ENCODE measurements around the gene FGF11. TPM values are rescaled to one million over a fixed set of nuclear protein-coding genes. Genes with fewer than 3 reads are reported as not detected.

Gene FGF11
- polyA plus RNA-seq, 3 donors, result 2.2 TPM; not detected in 2

- TF ChIP-seq, protein P1, sequence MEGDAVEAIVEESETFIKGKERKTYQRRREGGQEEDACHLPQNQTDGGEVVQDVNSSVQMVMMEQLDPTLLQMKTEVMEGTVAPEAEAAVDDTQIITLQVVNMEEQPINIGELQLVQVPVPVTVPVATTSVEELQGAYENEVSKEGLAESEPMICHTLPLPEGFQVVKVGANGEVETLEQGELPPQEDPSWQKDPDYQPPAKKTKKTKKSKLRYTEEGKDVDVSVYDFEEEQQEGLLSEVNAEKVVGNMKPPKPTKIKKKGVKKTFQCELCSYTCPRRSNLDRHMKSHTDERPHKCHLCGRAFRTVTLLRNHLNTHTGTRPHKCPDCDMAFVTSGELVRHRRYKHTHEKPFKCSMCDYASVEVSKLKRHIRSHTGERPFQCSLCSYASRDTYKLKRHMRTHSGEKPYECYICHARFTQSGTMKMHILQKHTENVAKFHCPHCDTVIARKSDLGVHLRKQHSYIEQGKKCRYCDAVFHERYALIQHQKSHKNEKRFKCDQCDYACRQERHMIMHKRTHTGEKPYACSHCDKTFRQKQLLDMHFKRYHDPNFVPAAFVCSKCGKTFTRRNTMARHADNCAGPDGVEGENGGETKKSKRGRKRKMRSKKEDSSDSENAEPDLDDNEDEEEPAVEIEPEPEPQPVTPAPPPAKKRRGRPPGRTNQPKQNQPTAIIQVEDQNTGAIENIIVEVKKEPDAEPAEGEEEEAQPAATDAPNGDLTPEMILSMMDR (IDR thresholded peaks at IDR 0.05), result no peak
- H4K20me1 ChIP-seq (ENCODE audit: insufficient read depth, low read length), result no peaks in the 10 kb centered on the region
- Mint-ChIP-seq H3K9me3 (no peaks in the 10 kb centered on the region), H3K4me3 (no peak overlapping the region), H3K27me3 (ENCODE audit: low read depth in 3 of 3) (peaks cover 0 to 8% (median 6%) of the 10 kb centered on the region in 3 donors), H3K4me1 (no peaks in the 10 kb centered on the region), H3K36me3 (no peaks in the 10 kb centered on the region), H3K27ac (peak overlapping the region in 2 of 7 donors; percentile 33 to 82)
- H3K9ac ChIP-seq (ENCODE audit: insufficient read depth, low read length, poor library complexity, severe bottlenecking), result no peak overlapping the region
- H3K36me3 ChIP-seq (replicated peaks in 1 of 2; ENCODE audit: control insufficient read depth in 1 of 2, insufficient read depth in 2 of 2, low read length in 2 of 2), result no peaks in the 10 kb centered on the region
- whole genome bisulfite sequencing (ENCODE audit: insufficient coverage), result 92% methylated on average over 8 of the region's 18 CpGs
- no peaks in the 10 kb centered on the region for H3K4me1 ChIP-seq (ENCODE audit: control insufficient read depth in 1 of 2, insufficient read depth in 2 of 2, low read length in 2 of 2)
- H3K27me3 ChIP-seq (ENCODE audit: control insufficient read depth in 2 of 2, insufficient read depth in 2 of 2, low read length in 2 of 2), result no peaks in the 10 kb centered on the region
- intact Hi-C loops (cut with micrococcal nuclease), result no loop called here
- no peaks in the 10 kb centered on the region for H3K79me2 ChIP-seq (ENCODE audit: insufficient read depth, low read length)
- no peak overlapping the region for H3K27ac ChIP-seq (ENCODE audit: low read depth in 1 of 2, low read length in 2 of 2)
- H3K9me3 ChIP-seq (replicated peaks in 1 of 2; ENCODE audit: control insufficient read depth in 1 of 2, insufficient read depth in 1 of 2, low read length in 2 of 2), result no peaks in the 10 kb centered on the region
- H2AFZ ChIP-seq (ENCODE audit: insufficient read depth, low read depth, low read length, poor library complexity, severe bottlenecking), result no peak overlapping the region
- H3K4me2 ChIP-seq (replicated peaks; ENCODE audit: extremely low read depth, low read length, poor library complexity, severe bottlenecking), result no peak overlapping the region
- no peak overlapping the region for H3K4me3 ChIP-seq (replicated peaks in 1 of 3; ENCODE audit: low read depth in 2 of 3, low read length in 3 of 3)
- DNase-seq, result no peak
Observed at GRCh38 chr17:7418472-7419152, 20.7 kb upstream of the FGF11 start.

GRCh38 chr17:7419819-7420610, 19.3 kb upstream of the FGF11 start, which contains the start of gene SPEM1:
Gene SPEM1, plus strand, starts transcription at chr17:7420324. Its CDS starts 61 bp downstream, at chr17:7420385.
- no peaks in the 10 kb centered on the region for H3K4me1 ChIP-seq (ENCODE audit: control insufficient read depth in 1 of 2, insufficient read depth in 2 of 2, low read length in 2 of 2)
- H3K27me3 Mint-ChIP-seq (ENCODE audit: low read depth in 3 of 3), result peaks cover 2 to 9% (median 6%) of the 10 kb centered on the region in 3 donors
- H3K9me3 Mint-ChIP-seq, result no peaks in the 10 kb centered on the region
- no peak within 1 kb of the TSS for H3K9ac ChIP-seq (ENCODE audit: insufficient read depth, low read length, poor library complexity, severe bottlenecking)
- no peaks in the 10 kb centered on the region for H3K9me3 ChIP-seq (replicated peaks in 1 of 2; ENCODE audit: control insufficient read depth in 1 of 2, insufficient read depth in 1 of 2, low read length in 2 of 2)
- no peaks in the 10 kb centered on the region for H3K36me3 ChIP-seq (replicated peaks in 1 of 2; ENCODE audit: control insufficient read depth in 1 of 2, insufficient read depth in 2 of 2, low read length in 2 of 2)
- H3K4me3 Mint-ChIP-seq, result no peak within 1 kb of the TSS
- no peaks in the 10 kb centered on the region for H3K4me1 Mint-ChIP-seq
- H3K4me2 ChIP-seq (replicated peaks; ENCODE audit: extremely low read depth, low read length, poor library complexity, severe bottlenecking), result no peak within 1 kb of the TSS
- TF ChIP-seq, protein P1 (IDR thresholded peaks at IDR 0.05), result no peak
- H3K27ac ChIP-seq (ENCODE audit: low read depth in 1 of 2, low read length in 2 of 2), result no peak within 1 kb of the TSS
- no peaks in the 10 kb centered on the region for H4K20me1 ChIP-seq (ENCODE audit: insufficient read depth, low read length)
- H3K4me3 ChIP-seq (replicated peaks in 1 of 3; ENCODE audit: low read depth in 2 of 3, low read length in 3 of 3), result no peak within 1 kb of the TSS
- no peak within 1 kb of the TSS for H2AFZ ChIP-seq (ENCODE audit: insufficient read depth, low read depth, low read length, poor library complexity, severe bottlenecking)
- H3K79me2 ChIP-seq (ENCODE audit: insufficient read depth, low read length), result no peaks in the 10 kb centered on the region
- no peaks in the 10 kb centered on the region for H3K36me3 Mint-ChIP-seq
- no peak for DNase-seq
- 95% methylated on average over 16 of the region's 17 CpGs for WGBS (ENCODE audit: insufficient coverage)
- H3K27ac Mint-ChIP-seq, result peak within 1 kb of the TSS in 1 of 7 donors; percentile 2
- intact Hi-C loops (cut with micrococcal nuclease), result no loop called here
- no peaks in the 10 kb centered on the region for H3K27me3 ChIP-seq (ENCODE audit: control insufficient read depth in 2 of 2, insufficient read depth in 2 of 2, low read length in 2 of 2)

Data from CD14-positive monocyte (primary cell).